SKM-1 (cell line): ENCODE measurements around the gene ACSF3.

Source experiments
- DNase-seq: peaks from one replicate; lab custom pipeline; 2025; ENCODE audit not compliant: unreplicated experiment; lab: John Stamatoyannopoulos, UW

The ACSF3 gene

DNA sequence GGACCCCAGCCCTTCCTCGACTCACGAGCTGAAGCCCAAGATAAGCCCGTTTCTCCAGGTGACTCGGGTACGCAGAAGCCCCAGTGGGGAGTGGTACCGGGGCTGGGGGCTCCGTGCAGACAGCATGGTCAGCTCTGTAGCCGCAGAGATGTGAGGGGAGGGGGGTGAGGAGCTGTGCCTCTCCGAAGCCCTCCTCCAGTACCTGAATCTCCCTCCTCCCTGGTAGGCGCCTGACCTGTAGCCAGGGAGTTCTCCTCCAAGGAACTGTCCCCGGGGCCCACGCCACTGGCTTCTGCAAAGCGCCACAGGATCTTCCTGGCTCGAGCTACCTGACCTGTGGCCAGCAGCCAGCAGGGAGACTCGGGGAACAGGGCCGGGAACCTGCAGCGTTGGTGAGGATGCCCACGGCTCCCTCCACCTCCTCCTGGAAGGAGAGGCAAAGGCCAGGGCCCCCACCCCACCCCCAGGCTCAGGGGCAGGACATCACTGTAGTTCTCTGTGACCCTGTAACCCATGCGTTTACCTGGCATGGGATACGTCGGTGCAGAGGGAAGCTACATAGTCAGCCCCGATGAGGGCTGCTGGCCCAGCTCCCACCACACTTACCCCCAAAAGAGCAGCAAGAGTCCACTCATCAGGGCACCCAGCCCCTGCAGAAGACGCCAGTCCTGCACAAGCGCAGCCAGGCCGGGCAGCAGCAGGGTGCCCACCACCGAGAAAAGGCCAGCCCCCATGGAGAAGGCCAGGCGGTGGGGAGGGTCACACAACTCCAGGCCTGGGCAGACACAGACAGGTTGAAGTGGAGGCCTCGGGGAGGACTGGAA, 105.0 kb downstream of the ACSF3 start:
- DNase-seq, result no peak

DNA sequence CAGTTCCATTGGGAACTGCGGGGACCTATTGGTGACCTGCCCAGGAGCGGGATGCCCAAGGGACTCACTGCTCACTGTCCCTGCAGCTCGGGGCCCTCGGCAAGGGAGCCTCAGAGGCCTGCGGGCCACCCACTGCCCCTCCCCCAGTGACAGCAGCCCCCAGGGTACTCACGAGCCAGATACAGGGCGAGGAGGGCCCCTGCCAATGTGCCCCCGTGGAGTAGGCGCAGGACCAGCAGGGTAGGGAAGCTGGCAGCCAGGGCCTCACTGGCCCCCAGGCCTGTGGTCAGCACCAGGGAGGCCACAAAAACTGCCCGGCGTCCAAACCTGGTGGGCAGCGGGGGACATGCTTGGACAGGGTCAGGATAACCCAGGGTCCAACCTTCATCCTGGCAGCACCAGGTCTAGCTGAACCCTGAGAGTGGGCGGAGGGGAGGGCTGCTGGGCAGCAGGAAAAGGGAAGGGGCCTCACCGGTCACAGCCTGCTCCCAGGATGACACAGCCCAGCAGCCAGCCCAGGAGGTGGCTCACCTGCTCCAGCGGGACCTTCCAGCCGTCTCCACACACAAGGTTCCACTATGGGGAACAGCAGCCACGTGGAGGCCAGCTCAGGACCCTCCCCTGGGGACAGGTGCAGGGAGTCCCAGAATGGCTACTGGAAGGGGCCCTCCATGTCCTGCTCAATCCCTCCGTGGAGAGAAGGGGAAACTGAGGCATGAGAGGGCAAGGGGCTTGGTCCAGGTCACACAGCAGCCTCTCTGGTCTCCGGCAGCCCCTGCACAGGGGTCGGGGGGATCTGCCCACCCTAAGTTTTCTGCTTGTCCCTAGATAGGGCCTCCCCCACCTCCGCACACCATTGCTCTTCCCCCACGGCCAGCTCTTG, 105.8 kb downstream of the ACSF3 start:
- no peak for DNase-seq

DNA sequence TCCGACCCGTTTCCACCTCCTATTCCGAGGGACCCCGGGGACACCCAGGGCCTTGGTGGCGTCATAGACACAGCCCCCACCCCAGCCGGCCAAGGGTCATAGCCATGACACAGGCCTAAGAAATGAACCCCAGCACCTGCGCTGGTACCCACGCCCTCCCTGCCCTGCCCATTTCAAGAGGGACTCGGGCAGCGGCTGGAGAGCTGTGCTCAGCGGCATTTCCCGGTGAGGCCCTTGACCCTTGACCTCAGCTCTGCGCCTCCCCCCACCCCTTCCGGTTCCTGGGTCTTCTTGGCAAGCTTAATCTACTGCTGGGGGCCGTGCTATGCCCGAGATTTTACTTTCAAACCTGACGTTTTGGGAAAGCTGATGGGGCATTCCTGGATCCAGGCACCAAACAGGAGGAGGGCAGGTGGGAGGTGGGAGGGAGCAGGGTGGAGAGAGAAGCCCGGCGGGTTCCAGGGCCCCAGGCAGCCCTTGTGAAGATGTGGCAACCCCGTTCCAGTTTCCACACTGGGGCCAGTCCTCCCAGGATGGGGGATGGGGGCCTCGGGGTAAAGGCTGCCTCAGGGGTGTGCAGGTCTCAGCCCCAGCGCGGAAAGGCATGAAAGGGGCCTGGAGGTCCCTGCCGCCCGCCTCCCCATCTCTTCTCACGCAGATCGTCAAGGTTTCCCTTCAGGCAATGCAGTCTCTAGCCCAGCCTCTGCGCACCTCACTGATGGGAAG, 106.6 kb downstream of the ACSF3 start, which contains the start of gene SLC22A31:
SLC22A31 (minus strand) TSS at position 414 of the 726 bp plus-strand sequence; CDS start at position 378, 36 bp downstream.
- no peak for DNase-seq

DNA sequence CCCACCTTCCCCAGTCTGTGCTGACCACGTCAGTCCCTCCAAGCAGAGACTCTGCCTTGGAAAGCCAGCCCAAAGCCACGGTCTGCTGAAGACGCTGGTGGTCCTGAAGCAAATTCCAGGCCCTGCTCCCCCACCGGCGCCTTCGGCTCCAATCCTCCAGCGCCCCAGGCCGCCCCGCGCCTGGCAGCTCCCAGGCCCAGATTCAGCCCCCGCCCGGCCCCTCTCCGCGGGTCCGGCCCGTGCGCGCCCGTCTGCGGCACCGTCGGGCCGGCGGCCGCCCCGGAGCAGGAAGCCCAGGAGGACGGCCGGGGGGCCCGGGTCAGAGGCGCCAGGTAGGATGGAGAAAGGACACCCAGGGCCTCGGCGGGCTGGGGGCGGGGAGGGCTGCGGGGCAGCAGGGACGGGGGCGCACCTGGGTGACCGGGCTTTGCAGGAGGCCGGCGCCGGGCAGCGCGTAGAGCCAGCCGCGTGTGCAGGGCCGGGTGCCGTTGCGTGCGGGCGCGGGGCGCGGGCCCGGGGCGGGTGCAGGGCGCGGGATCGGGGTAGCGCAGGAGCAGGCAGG, 107.3 kb downstream of the ACSF3 start:
- DNase-seq, result no peak

DNA sequence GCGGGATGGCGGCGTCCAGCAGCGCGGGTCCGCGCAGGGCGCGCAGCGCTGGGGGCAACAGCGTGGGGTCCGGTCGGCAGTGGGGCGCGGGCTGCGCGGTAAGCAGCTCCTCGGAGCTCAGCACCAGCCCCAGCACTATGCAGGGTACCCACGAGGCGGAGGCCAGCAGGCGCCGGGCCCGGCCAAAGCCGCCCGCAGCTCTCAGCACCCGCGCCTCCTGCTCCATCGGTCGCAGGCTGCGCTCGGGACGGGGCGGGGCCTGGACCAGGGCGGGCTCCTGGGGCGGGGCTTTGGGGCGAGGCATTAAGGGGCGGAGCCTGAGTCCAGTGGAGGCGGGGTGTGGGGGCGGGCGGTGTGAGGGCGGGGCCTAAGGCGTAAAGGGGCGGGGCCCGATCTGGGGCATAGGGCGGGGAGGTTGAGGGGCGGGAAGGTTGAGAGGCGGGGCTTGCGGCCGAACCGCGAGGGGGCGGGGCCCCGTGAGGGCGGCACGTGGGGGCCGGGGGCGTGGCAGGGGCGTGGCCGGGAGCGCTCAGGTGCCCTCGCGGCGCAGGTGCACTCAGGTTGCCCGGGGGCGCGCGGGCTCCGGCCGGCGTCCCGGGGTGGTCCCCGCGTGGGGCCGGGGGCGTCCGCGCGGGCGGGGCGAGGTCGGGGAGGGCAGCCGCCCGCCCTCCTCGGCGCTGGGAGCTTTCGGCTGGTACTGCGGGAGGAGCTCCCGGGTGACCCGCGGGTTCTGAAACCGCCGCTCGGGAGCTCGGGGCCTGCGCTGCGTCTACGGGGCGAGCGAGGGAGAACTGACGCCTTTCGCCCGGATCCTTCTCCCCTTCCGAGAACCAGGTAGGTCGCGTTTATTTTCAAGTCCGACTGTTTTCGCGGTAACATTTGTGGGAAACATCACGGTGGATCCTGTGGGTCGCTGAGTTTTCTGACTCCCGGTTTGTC, 108.1 kb downstream of the ACSF3 start:
- DNase-seq, result peak; percentile 28

DNA sequence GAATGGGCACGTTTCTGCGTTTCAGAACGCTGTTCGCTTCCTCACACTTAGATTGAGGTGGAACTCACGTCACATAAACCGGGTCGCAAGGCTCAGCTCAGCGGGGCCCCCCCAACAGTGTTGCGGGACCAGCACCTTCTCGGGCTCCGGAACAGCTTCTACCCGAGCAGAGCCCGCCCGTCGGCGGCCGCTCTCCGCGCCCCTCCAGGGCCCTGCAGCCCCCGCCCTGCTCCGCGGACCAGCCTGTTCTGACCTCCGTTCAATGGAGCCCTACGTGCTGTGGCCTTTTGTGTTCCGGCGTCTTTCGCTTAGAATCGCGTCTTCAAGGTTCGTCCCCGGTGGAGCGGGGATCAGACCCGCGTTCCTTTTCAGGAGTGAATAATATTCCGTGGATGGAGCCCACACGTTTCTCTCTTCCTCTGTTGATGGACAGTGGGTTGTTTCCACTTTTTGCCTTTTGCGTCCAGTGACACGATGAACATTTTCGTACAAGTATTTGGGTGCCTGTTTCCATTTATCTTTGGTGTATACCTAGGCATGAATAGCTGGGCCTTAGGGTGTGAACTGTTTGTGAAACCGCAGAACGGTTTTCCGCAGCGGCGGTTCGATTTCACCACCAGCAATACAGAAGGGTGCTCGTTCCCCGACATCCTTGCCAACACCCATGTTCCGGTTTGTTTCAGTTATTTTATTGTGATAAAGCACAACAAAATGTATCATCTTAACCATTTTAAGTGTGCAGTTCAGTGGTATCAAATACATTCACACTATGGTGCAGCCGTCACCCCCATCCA, 109.0 kb downstream of the ACSF3 start:
- DNase-seq, result no peak
